Endothelial cell of umbilical vein (primary cell): ENCODE measurements around the gene MYMK. TPM values are rescaled to one million over a fixed set of nuclear protein-coding genes. Genes with fewer than 3 reads are reported as not detected.

Experiments used
- BruUV-seq: library from RNA; stranded (reverse); fragments of 400-500 nt; replicated peaks from 2 replicates; lab custom pipeline; 2021; lab: Mats Ljungman, UMichigan
- CTCF ChIA-PET: fragments of 300-600, 350-600 bp; sonication (Branson Sonifier 250); formaldehyde crosslinking; loops from one replicate; lab custom pipeline; 2021; ENCODE audit warnings: antibody characterized with exemption, inconsistent platforms; lab: Charles Lee
- POLR2A ChIA-PET: fragments of 300-600, 350-600 bp; sonication (Branson Sonifier 250); formaldehyde crosslinking; loops from one replicate; lab custom pipeline; 2021; ENCODE audit warnings: antibody characterized with exemption, inconsistent platforms; lab: Charles Lee
- DNase-seq: peaks from one replicate; pipeline ENCODE4 v3.0.0-alpha.2; 2011; ENCODE audit warnings: low read depth, low spot score
- FAIRE-seq: peaks from 2 replicates; lab custom pipeline; 2011; peaks lifted over from hg19 to GRCh38; lab: Jason Lieb, UNC
- H2AFZ ChIP-seq: 2 replicates; pipeline ENCODE4 v1.6.0; 2012; ENCODE audit warnings: low read depth, low read length, control low read depth, inconsistent platforms
- H3K27ac ChIP-seq: 2 replicates; pipeline ENCODE4 v1.5.1; 2011; ENCODE audit warnings: low read depth, mild to moderate bottlenecking, control low read depth, low read length, moderate library complexity; ENCODE audit not compliant: insufficient read depth
- H3K27me3 ChIP-seq, 2 experiments: 2 replicates each; pipeline versions ENCODE4 v1.6.0 to v1.6.1; 2011; ENCODE audit warnings: low read length in 2 of 2, mixed read lengths in 1 of 2; ENCODE audit not compliant: control insufficient read depth in 2 of 2, insufficient read depth in 2 of 2
- H3K36me3 ChIP-seq, 2 experiments: 2 replicates in 1 of 2; 3 replicates in 1 of 2; pipeline ENCODE4 v1.5.1; 2011; ENCODE audit warnings: low read length in 2 of 2, mild to moderate bottlenecking in 1 of 2, moderate library complexity in 1 of 2; ENCODE audit not compliant: control insufficient read depth in 2 of 2, insufficient read depth in 2 of 2; ENCODE audit errors: extremely low read depth in 1 of 2
- H3K4me1 ChIP-seq: 3 replicates; pipeline ENCODE4 v1.5.1; 2011; ENCODE audit warnings: mild to moderate bottlenecking, low read length; ENCODE audit not compliant: control insufficient read depth, insufficient read depth; ENCODE audit errors: extremely low read depth
- H3K4me2 ChIP-seq: 2 replicates; pipeline ENCODE4 v1.6.1; 2011; ENCODE audit warnings: low read length, control low read depth, mixed read lengths; ENCODE audit not compliant: insufficient read depth
- H3K4me3 ChIP-seq, 3 experiments: fragments of 200-600 bp in 1 of 3; sonication (generic), shearing (Covaris generic) in 1 of 3; replicated peaks in 1 of 3; 2 replicates each; pipeline ENCODE4 v1.5.1; 2011 to 2016; ENCODE audit warnings: control low read depth in 3 of 3, low read length in 3 of 3, mild to moderate bottlenecking in 2 of 3, inconsistent platforms in 1 of 3, low read depth in 1 of 3, moderate library complexity in 1 of 3; ENCODE audit not compliant: insufficient read depth in 1 of 3
- H3K79me2 ChIP-seq: 2 replicates; pipeline ENCODE4 v1.6.0; 2012; ENCODE audit warnings: low read length, inconsistent platforms; ENCODE audit not compliant: control insufficient read depth, insufficient read depth
- H3K9ac ChIP-seq: replicated peaks from 2 replicates; pipeline ENCODE3; 2011; ENCODE audit warnings: low read length, control low read depth; ENCODE audit not compliant: insufficient read depth; ENCODE audit errors: extremely low read depth
- H3K9me1 ChIP-seq: replicated peaks from 3 replicates; pipeline ENCODE4 v1.6.0; 2011; ENCODE audit warnings: mild to moderate bottlenecking, low read length; ENCODE audit not compliant: control insufficient read depth, insufficient read depth; ENCODE audit errors: extremely low read depth
- H3K9me3 ChIP-seq: replicated peaks from 2 replicates; pipeline ENCODE4 v1.5.1; 2012; ENCODE audit warnings: low read length, inconsistent platforms; ENCODE audit not compliant: control insufficient read depth, insufficient read depth
- H4K20me1 ChIP-seq: replicated peaks from 2 replicates; pipeline ENCODE3; 2011; ENCODE audit warnings: mild to moderate bottlenecking, low read length; ENCODE audit not compliant: control insufficient read depth, insufficient read depth; ENCODE audit errors: extremely low read depth
- CTCF ChIP-seq, 2 donors: IDR thresholded peaks; 1 replicate in 1 of 2; 2 replicates in 1 of 2; pipeline ENCODE4 v1.5.1; 2011; ENCODE audit warnings: low read length in 2 of 2, mild to moderate bottlenecking in 2 of 2, moderate library complexity in 2 of 2, control low read depth in 1 of 2, inconsistent platforms in 1 of 2, low read depth in 1 of 2; ENCODE audit not compliant: insufficient read depth in 1 of 2; ENCODE audit errors: extremely low read depth in 1 of 2
- EZH2 ChIP-seq: IDR thresholded peaks from 2 replicates; pipeline ENCODE4 v1.6.1; 2012; ENCODE audit warnings: borderline replicate concordance, low read depth, mild to moderate bottlenecking, moderate library complexity, low read length, inconsistent platforms; ENCODE audit not compliant: severe bottlenecking
- FOS ChIP-seq: IDR thresholded peaks from 2 replicates; pipeline ENCODE4 v1.6.1; 2011; ENCODE audit warnings: mild to moderate bottlenecking, low read length, moderate library complexity, borderline replicate concordance; ENCODE audit not compliant: insufficient read depth
- GATA2 ChIP-seq: IDR thresholded peaks from 2 replicates; pipeline ENCODE4 v1.7.0; 2011; ENCODE audit warnings: low read depth, mild to moderate bottlenecking, moderate library complexity, mixed read lengths, low read length; ENCODE audit not compliant: insufficient read length, insufficient read depth
- JUN ChIP-seq: IDR thresholded peaks from 2 replicates; pipeline ENCODE4 v1.6.1; 2011; ENCODE audit warnings: borderline replicate concordance, low read depth; ENCODE audit not compliant: insufficient read length, insufficient read depth
- MAX ChIP-seq: IDR thresholded peaks from 2 replicates; pipeline ENCODE4 v1.6.1; 2011; ENCODE audit not compliant: insufficient read depth, insufficient read length
- MYC ChIP-seq: IDR thresholded peaks from one replicate; pipeline ENCODE4 v1.6.1; 2011; ENCODE audit warnings: mild to moderate bottlenecking, low read depth, low read length
- POLR2A ChIP-seq: IDR thresholded peaks from 2 replicates; pipeline ENCODE4 v1.6.1; 2012; ENCODE audit warnings: low read depth, mild to moderate bottlenecking, control low read depth, low read length
- POLR2AphosphoS5 ChIP-seq: IDR thresholded peaks from 2 replicates; pipeline ENCODE4 v1.6.1; 2012; ENCODE audit warnings: low read depth, mild to moderate bottlenecking, control low read depth, low read length, moderate library complexity; ENCODE audit not compliant: insufficient read depth
- dilution Hi-C: fragments of 300-500 bp; cut with MboI; formaldehyde crosslinking; loops from one replicate; pipeline ENCODE4 v1.15.0; 2019; ENCODE audit warnings: low sequenced_read_pairs; ENCODE audit not compliant: extremely low pct_ligation_motif_present
- intact Hi-C: fragments of 100-400 bp; cut with micrococcal nuclease; formaldehyde crosslinking; loops from one replicate; pipeline ENCODE4 v1.10.0; 2022
- polyA plus RNA-seq, 4 experiments: library from polyadenylated mRNA; depleted of rRNA in 3 of 4; stranded (reverse) in 3 of 4; unstranded in 1 of 4; fragments of >200 nt; gene quantifications; 2 replicates each; pipeline versions ENCODE4 v1.2.1 to v1.2.3, GENCODE V29; 2011 to 2012; ENCODE audit warnings: missing spikeins in 1 of 4
- total RNA-seq: library from RNA; stranded (reverse); gene quantifications from 2 replicates; pipeline ENCODE4 v1.2.3, GENCODE V29; 2021

MYMK gene
- total and polyA plus RNA-seq, 2 donors (not counting 3 experiments of a cell fraction or from before 2014, with no cell fraction given): not detected

GRCh38 chr9:133546287-133546680 is 21.5 kb upstream of the MYMK start:
- Histone ChIP-seq H4K20me1 (no peaks in the 10 kb centered on the region), H3K27me3 (no peaks in the 10 kb centered on the region), H2AFZ (no peak overlapping the region), H3K4me2 (no peak overlapping the region), H3K9me3 (no peaks in the 10 kb centered on the region), H3K27ac (no peak overlapping the region), H3K9me1 (no peaks in the 10 kb centered on the region), H3K36me3 (no peaks in the 10 kb centered on the region), H3K9ac (no peak overlapping the region), H3K4me3 (no peak overlapping the region), H3K79me2 (no peaks in the 10 kb centered on the region), H3K4me1 (no peaks in the 10 kb centered on the region)
- intact Hi-C loops: no loop called here
- BruUV-seq: no TSS peak
- DNase-seq (no peak), FAIRE-seq (no peak)
- no peak for TF ChIP-seq JUN
- ChIA-PET POLR2A (no interaction called here), CTCF (no interaction called here)
- dilution Hi-C loops: no loop called here

- CTCF ChIA-PET: no interaction called here
- Histone ChIP-seq H3K9me3 (no peaks in the 10 kb centered on the region), H3K4me3 (no peak overlapping the region), H3K27me3 (no peaks in the 10 kb centered on the region), H3K9ac (no peak overlapping the region), H3K27ac (no peak overlapping the region), H3K79me2 (no peaks in the 10 kb centered on the region), H3K36me3 (no peaks in the 10 kb centered on the region), H4K20me1 (no peaks in the 10 kb centered on the region), H2AFZ (no peak overlapping the region), H3K4me1 (no peaks in the 10 kb centered on the region), H3K4me2 (no peak overlapping the region), H3K9me1 (no peaks in the 10 kb centered on the region)
- POLR2A ChIA-PET: no interaction called here
- peak; percentile 29 for DNase-seq
- TF ChIP-seq CTCF (IDR thresholded peaks at IDR 0.05; ENCODE audit: extremely low read depth in 1 of 2, insufficient read depth in 1 of 2, low read depth in 1 of 2, low read length in 2 of 2) (no peak), MAX (no peak), GATA2 (no peak), MYC (no peak), FOS (no peak), POLR2AphosphoS5 (no peak), POLR2A (no peak), JUN (no peak), EZH2 (no peak)
- intact Hi-C loops: no loop called here
- peak; percentile 52 for FAIRE-seq
- dilution Hi-C loops: no loop called here
- BruUV-seq: no TSS peak
Observed at GRCh38 chr9:133545494-133546286, 20.9 kb upstream of the MYMK start.
